B cell (primary cell): ENCODE data around the gene STXBP2.

ENCODE experiments used
- CTCF ChIP-seq: fragments of 200-600 bp; IDR thresholded peaks from one replicate; pipeline ENCODE4 v1.8.0; 2022; ENCODE audit warnings: antibody characterized with exemption, mild to moderate bottlenecking
- EZH2 ChIP-seq: IDR thresholded peaks from 2 replicates; pipeline ENCODE4 v1.6.1; 2012; ENCODE audit warnings: borderline replicate concordance, low read depth, mild to moderate bottlenecking, moderate library complexity, low read length; ENCODE audit not compliant: insufficient read depth, poor library complexity, severe bottlenecking

- no peak for TF ChIP-seq CTCF
- no peak for TF ChIP-seq EZH2
These were observed 31.9 kb downstream of the STXBP2 start, which contains the start of gene RETN for GRCh38 chr19:7668842-7669241.
